ENCODE data around the gene TRIM67. TPM values are rescaled to one million over a fixed set of nuclear protein-coding genes. Genes with fewer than 3 reads are reported as not detected.

Gene TRIM67
- total RNA-seq, 1 donor from 2014 or later, result not detected

DNA sequence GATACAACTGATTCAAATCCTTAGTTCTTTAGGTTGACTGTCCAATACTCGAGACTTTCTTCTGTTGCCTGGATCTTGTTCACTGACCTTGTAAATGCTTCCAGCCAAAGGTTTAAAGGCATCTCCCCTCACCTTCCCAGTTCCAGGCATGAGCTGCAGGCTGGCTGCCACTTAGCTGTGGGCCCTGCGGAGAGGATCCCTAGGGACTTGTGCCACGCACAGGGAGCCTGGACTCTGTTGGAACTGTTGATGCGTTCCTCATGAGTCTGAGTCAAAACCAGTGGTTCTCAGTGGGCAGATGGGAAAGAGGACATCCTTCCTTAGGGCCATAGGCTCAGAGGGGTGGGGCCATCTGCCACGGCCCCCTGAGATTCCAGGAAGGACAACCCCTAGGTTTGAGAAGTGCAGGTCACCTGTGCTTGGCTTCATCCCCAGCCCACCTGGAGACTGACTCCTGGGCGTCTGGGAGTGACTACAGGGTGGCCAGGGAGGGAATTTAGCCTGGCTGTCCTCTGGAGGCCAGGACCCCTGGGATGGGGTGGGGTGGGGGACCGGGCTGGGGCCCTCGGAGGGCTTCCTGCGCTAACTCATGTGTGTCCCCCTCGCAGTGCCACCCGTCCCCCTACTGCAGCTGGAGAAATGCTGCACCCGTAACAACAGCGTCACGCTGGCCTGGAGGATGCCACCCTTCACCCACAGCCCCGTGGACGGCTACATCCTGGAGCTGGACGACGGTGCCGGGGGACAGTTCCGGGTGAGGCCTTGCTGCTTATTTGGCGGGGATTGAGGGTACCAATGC, 41.6 kb downstream of the TRIM67 start:
- intact Hi-C loops (cut with micrococcal nuclease), result no loop called here

DNA sequence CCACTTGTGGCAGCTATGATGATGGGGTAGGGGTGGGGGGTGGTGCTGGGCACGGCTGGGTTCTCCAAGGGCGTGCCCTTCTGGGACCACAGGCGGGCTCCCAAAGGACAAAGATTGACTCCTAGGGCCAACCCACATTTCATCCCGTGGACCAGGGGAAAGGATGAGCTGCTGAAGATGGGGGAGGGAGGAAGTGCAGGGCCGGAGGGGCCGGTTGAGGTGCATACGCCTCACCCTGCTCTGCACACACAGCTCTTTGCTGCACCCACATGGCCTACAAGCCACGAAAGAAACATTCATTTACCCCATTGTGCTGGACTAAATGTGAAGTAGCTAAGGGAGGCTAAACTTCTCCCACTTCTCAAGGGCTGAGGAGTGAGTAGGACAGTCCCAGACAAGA, 45.0 kb downstream of the TRIM67 start:
- intact Hi-C loops (cut with micrococcal nuclease), result no loop called here

DNA sequence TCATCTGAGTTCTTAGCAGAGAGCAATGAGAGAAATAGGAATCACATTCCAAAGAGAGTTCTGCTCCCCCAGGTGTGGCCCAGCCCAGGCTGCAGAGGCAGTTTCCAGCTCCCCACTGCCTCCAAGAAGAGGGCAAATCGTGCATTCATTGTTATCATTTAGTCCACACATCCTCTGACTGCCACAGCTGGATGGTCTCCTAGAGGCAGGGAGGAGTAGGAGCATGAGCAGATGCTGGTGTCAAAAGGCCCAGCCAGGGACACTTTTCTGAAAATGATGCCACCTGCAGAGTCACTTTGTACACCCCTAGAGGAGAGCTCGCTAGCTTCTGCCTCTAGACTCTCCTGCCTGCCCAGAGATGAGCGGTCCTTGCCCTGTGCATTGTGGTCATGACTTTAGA, 45.6 kb downstream of the TRIM67 start:
- intact Hi-C loops (cut with micrococcal nuclease), result no loop called here

- intact Hi-C loops (cut with micrococcal nuclease), result no loop called here
Observed at GRCh38 chr1:231208980-231209379, 47.1 kb downstream of the TRIM67 start.

DNA sequence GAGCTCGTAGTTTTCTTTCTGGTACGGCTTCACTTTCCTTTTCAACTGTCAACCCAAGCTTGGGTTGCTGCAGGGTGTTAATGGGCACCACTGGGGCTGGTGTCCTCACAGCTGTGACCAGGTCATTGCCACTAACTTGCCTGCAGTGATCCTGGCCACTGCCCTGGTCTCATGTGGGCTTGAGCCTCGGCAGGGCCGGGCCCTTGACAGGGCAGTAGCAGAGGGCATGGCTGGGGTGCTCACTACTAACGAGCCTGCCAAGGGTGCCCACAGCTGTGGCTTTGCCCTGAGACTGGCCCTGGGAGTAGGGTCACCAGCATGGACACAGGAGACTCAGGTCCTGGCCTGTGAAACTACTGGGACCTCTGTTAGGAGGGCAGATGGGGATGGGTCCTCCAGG, 47.7 kb downstream of the TRIM67 start:
- intact Hi-C loops (cut with micrococcal nuclease), result no loop called here

DNA sequence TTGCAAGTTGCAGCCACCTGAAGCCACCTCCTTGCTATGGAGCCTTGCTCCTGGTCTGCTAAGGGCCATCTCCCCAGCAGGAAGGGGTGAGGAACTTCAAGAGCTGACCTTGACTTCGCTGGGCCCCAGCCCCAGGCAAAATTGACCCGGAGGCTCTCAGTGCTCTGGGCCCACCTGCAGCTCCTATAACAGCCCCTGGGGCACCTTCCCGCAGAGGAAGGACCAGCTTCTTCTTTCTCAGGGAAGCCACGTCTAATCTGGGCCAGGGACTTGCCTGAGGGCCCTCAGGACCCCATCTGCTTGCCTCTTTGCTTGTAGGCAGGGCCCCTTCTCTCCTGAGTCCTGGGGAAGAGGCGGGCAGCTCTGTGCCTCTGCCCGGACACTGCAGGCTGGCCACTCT, 48.3 kb downstream of the TRIM67 start:
- intact Hi-C loops (cut with micrococcal nuclease), result loop anchor here (5.0 kb wide), 2 partner anchors 173 to 1548 kb away; no protein-coding TSS in a partner anchor

- intact Hi-C loops (cut with micrococcal nuclease), result loop anchor here (1.0 to 5.0 kb wide), 12 partner anchors 30 to 1549 kb away; partner anchors contain the start of genes ARV1, C1orf198, COG2 and GNPAT
Observed at GRCh38 chr1:231211005-231211857, 49.4 kb downstream of the TRIM67 start.

DNA sequence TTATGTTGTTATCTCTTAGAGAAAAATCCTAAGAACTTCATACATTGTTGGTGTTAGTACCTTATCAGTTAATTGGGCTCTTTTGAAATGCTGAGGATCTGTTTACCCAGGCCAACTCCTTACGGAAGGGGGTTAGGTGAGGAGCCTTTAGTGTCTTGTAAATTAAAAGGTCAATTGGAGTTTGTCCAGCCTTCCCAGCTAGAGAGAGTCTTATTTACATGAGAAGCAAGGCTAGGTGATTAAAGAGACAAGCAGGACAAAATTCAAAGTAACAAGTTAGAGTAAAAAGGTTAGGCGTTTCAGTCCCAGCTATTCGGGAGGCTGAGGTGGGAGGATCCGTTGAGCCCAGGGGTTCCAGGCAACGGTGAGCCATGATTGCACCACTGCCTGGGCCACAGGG, 50.4 kb downstream of the TRIM67 start:
- intact Hi-C loops (cut with micrococcal nuclease), result loop anchor here (5.0 kb wide), 2 partner anchors 175 to 1550 kb away; no protein-coding TSS in a partner anchor

DNA sequence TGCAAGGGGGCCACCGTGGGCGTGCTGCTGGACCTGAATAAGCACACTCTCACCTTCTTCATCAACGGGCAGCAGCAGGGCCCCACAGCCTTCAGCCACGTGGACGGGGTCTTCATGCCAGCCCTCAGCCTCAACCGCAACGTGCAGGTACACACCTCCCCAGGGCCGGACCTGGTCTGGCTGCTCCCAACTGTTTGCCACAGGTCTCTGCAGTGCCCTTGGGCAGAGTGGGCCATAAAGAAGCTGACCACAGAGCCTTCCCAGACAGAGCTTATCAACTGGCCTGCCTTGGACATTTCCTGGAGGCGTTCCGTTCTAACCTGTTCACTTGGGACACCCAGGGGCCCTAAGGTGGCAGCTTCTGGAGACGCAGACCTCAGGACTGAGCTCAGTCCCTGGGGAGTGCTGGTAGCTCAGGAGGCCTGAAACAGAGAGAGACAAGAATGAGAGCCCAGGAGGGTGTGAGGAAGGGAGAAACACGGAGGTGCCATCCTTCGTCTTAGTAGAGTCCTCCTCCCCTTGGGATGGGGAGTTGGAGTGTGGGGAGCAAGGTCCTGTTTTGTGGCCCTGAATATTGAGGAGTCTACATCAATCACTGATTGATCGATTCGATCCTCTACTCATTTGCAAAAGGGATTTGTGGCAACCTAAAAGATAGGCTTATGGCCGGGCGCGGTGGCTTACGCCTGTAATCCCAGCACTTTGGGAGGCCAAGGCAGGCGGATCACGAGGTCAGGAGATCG, 52.1 kb downstream of the TRIM67 start:
- intact Hi-C loops (cut with micrococcal nuclease), result loop anchor here (5.0 kb wide), 2 partner anchors 177 to 1552 kb away; no protein-coding TSS in a partner anchor

DNA sequence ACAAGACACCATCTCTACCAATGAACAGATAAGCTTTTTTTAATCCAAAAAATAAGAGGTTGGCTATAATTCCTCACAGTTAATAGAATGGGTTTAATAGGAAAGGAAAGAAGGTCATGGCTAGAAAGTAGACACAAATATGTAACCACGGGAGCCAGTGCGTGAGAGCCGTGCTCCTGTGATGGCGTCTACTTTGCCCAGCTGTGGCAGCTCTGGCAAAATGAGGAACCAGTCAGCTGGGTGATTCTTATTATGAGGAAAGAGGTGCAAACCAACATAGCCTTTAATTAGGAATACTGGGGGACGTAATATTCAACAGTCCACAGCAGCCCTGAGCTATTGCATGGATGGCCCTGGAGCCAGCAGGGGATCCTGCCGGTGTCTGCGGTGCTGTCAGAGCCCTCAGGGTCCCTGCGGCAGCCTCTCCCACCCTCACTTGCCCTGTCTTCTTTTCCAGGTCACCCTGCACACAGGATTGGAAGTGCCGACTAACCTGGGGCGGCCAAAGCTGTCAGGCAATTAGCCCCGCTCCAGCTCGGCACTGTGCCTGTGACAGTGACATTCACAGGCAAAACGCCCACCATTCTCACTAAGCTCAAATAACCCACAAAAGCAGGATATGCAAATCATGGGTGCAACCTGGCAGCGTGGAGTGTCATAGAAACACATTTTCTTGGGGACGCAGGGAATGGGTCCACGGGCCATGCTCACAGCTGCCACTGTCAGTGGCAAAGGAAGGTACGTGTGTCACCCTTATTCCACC, 53.2 kb downstream of the TRIM67 start:
- intact Hi-C loops (cut with micrococcal nuclease), result loop anchor here (5.0 kb wide), 2 partner anchors 178 to 1553 kb away; no protein-coding TSS in a partner anchor

- intact Hi-C loops (cut with micrococcal nuclease), result no loop called here
Observed at GRCh38 chr1:231215681-231216385, 54.0 kb downstream of the TRIM67 start.

DNA sequence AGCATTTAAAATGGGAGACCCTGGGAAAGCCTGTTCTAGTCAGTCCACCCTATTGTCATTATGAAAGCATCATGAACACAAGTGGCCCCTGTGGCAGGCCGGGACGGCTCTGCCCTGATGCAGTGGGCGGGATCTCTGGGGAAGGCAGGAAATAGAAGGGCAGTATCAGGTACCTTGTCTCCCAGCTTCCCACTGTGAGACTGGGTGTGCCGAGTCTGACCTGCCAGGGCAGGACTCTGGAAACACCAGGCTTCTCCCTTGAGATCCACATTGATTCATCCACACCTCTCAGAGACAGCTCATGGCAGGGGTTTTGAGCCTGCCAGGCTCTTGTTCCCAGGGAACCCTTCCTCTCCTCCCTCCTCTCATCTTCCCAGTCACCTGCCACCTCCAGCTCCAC, 54.6 kb downstream of the TRIM67 start:
- intact Hi-C loops (cut with micrococcal nuclease), result no loop called here

- intact Hi-C loops (cut with micrococcal nuclease), result no loop called here
Observed at GRCh38 chr1:231217056-231217455, 55.2 kb downstream of the TRIM67 start.

GRCh38 chr1:231218078-231218477, 56.2 kb downstream of the TRIM67 start:
- intact Hi-C loops (cut with micrococcal nuclease), result no loop called here

DNA sequence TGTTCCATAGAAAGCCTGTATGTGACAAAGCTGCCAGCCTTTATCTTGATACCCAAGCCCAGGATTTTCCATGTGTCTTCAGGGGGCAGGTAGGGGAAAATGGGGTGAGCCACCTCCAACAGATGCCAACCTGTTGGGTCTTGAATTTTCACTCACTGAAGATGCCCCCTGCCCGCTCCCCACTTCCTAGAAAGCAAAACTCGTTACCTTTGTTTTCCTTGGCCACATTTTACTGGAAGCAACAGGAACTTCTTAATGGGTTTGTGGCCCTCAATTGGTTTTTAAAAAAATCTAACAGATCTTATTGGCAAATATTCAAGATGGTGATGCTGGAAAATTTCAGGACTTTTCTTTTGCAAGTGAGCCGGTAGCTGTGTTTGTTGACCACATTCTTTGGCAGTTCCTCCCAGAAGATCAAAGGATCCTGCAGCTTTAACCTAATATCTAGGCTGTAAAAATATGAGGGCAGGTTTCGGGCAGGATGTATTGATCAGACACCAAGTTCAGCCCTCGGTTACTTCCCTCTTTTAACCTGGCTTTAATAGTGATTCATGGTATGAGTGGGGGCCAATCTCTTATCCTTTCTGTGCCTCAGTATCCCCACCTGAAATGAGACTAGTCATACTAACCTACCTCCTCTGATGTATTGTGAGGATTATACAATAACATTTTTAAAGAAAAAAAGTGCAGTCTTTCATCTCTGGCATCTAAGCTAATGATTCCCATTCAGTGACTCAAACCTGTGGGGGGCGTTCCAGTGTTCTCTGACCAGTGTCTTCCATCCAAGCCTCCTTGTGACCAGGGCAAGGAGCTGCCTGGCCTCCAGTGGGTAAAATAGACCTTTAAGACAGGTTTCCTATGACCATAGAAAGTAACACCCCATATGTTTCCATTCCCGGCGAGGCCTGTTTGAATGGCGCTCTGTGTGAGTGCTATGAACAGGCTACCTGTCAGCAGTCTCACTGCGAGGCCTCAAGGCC, 57.9 kb downstream of the TRIM67 start:
- intact Hi-C loops (cut with micrococcal nuclease), result no loop called here

DNA sequence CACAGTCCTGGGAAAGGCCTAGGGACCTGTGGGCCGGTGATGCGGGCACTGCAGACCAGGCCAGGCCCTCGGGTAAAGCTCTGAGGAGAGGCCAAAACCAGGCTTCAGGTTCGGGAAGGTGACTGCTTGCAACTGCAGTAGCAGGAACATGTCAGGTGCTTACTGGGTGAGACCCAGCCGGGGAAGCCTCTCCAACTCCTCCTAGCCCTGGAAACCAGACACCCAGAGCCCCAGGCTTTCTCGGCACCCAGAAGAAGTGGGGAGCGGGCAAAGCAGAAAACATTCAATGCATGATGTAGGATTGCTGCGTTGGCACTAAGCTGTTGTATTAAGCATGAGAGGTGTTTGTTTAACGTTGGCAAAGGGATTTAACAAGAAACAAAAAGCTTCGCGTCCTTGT, 58.9 kb downstream of the TRIM67 start:
- intact Hi-C loops (cut with micrococcal nuclease), result no loop called here

DNA sequence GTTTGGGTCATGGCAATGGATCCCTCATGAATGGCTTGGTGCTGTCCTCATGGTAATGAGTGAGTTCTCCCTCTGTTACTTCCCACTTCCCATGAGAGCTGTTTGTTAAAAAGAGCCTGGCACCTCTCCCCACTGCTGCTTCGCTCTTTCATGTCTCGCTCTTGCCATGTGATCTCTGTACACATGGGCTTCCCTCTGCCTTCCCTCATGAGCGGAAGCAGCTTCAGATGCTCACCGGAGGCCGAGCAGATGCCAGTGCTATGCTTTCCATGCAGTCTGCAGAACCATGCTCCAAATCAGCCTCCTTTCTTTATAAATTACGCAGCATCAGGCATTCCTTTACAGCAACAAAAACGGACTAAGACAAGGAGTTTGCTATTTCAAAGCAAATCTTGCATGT, 64.3 kb downstream of the TRIM67 start:
- intact Hi-C loops (cut with micrococcal nuclease), result no loop called here

- intact Hi-C loops (cut with micrococcal nuclease), result no loop called here
Observed at GRCh38 chr1:231231511-231231910, 69.7 kb downstream of the TRIM67 start.

Measured in T-helper 1 cell treated with Interleukin-12 subunit alpha and Interleukin-12 subunit beta and Interleukin-4 antibody, amounts not matched to agents 30 ng/mL and 1 ng/mL, for 36 hours (primary cell).